HEK293 (cell line): ENCODE results near the gene GSG1L2.

Experiments
- ZBTB48 ChIP-seq: fragments of 450-650 bp; formaldehyde crosslinking; IDR thresholded peaks from 2 replicates; pipeline ENCODE4 v1.5.1; 2016; ENCODE audit warnings: missing biosample characterization, missing genetic modification characterization
- TF ChIP-seq, protein P1 (sequence below): fragments of 450-650 bp; formaldehyde crosslinking; IDR thresholded peaks from 2 replicates; pipeline ENCODE4 v1.5.1; 2016; ENCODE audit warnings: missing biosample characterization, missing genetic modification characterization

DNA sequence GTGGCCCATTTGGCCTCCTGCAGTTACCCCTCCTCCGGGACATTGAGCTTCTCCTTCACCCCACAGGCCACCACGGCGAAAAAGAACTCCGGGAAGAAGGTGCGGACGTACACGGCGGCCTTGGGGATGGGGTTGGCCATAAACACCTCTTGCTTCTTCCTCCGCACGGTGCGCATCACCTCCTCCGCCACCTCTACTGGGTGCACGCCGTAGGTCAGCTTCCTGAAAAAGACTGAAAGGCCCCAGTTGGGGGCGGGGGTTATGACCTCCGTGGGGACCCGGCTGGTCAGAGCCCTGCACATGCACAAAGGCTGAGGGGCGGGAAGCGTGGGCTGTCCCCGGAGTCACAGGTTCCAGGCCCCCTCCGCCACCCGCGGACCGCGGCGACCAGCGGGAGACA is 50.4 kb downstream of the GSG1L2 start:
- TF ChIP-seq ZBTB48 (tag by site-specific recombination): no peak
- TF ChIP-seq, protein P1, sequence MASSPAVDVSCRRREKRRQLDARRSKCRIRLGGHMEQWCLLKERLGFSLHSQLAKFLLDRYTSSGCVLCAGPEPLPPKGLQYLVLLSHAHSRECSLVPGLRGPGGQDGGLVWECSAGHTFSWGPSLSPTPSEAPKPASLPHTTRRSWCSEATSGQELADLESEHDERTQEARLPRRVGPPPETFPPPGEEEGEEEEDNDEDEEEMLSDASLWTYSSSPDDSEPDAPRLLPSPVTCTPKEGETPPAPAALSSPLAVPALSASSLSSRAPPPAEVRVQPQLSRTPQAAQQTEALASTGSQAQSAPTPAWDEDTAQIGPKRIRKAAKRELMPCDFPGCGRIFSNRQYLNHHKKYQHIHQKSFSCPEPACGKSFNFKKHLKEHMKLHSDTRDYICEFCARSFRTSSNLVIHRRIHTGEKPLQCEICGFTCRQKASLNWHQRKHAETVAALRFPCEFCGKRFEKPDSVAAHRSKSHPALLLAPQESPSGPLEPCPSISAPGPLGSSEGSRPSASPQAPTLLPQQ (tag by site-specific recombination): no peak
